ENCODE data around the gene DLK2. TPM values are rescaled to one million over a fixed set of nuclear protein-coding genes. Genes with fewer than 3 reads are reported as not detected.

DLK2 gene
- total and polyA plus RNA-seq, 12 donors, result 0.28 to 5.1 (median 1.8) TPM; not detected in 1

DNA sequence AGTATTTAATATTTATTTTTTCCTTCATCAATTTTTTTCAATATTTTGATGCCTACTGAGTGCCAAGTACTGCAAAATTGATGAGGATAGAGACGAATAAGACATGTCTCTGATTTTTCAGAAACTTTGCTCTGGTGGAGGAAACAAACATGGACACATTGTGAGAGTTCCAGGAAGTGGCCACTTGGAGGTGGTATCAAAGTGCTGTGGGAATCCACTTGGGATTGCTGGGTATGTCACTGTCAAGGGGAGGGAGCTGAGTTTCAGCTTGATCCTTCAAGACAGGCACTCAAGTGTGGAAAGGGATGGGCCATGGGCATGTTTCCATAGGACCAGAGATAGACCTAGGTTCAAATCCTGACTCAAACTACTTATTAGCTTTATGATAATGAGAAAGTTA lies 52.5 kb downstream of the DLK2 start:
- ATAC-seq, result no peak
- H3K27me3 ChIP-seq, result peaks cover 0 to 2% (median 0%) of the 10 kb centered on the region in 7 donors
- intact Hi-C loops (cut with DNase I), result no loop called here

DNA sequence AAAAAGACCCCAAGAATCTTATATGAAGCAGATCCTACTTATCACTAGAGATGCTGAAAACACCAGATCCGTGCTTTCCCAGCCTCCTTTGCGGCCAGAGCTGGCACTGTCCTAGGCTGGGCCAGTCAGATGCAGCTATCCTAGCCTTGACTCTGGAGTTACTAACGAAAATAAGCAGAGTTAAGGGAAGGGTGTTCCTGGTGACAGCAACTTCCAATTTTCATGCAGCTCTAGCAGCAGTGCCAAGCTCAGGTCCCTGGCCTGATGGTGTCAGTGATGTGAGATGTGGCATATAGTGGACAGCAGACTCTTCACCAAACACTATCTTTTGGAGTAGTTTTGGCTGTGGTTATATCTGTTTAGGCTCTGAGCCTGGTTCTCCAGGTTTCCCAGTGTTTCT lies 53.6 kb downstream of the DLK2 start:
- peak in 5 of 8 donors; percentile 17 to 70 (median 58) for ATAC-seq
- whole genome bisulfite sequencing, 2 donors, result 68 to 75% methylated on average over 3 of the region's 3 CpGs
- no peak overlapping the region for H3K27ac ChIP-seq

More for the DNA sequence above, 52.5 kb downstream of the DLK2 start:
- Histone ChIP-seq H3K27ac (no peak overlapping the region), H3K9me3 (peaks cover 0 to 7% (median 0%) of the 10 kb centered on the region in 11 donors), H3K4me1 (no peaks in the 10 kb centered on the region), H3K36me3 (no peaks in the 10 kb centered on the region), H3K4me3 (no peak overlapping the region)
- TF ChIP-seq, protein P1, sequence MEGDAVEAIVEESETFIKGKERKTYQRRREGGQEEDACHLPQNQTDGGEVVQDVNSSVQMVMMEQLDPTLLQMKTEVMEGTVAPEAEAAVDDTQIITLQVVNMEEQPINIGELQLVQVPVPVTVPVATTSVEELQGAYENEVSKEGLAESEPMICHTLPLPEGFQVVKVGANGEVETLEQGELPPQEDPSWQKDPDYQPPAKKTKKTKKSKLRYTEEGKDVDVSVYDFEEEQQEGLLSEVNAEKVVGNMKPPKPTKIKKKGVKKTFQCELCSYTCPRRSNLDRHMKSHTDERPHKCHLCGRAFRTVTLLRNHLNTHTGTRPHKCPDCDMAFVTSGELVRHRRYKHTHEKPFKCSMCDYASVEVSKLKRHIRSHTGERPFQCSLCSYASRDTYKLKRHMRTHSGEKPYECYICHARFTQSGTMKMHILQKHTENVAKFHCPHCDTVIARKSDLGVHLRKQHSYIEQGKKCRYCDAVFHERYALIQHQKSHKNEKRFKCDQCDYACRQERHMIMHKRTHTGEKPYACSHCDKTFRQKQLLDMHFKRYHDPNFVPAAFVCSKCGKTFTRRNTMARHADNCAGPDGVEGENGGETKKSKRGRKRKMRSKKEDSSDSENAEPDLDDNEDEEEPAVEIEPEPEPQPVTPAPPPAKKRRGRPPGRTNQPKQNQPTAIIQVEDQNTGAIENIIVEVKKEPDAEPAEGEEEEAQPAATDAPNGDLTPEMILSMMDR (IDR thresholded peaks at IDR 0.05), result no peak
- 70 to 86% methylated on average over 1 of the region's 1 CpG for WGBS, 2 donors
- DNase-seq, result no peak

More for the DNA sequence above, 53.6 kb downstream of the DLK2 start:
- intact Hi-C loops (cut with DNase I), result no loop called here
- DNase-seq, result no peak
- Histone ChIP-seq H3K27me3 (no peaks in the 10 kb centered on the region), H3K36me3 (no peaks in the 10 kb centered on the region), H3K4me3 (no peak overlapping the region), H3K4me1 (no peaks in the 10 kb centered on the region), H3K9me3 (peaks cover 0 to 7% (median 0%) of the 10 kb centered on the region in 11 donors)
- TF ChIP-seq, protein P1 (IDR thresholded peaks at IDR 0.05), result no peak

Small RNAs within 50 kb of the gene (microRNA-seq; reads per million reads assigned to microRNA genes)
- 0 to 0.60 reads per million in 2 donors for gene MIR6780B

Other genes starting within 250 kb of the DLK2 start
- 10 to 100 TPM; 16.0 to 29.6 (median 25.7) TPM for gene DNPH1, start 226.1 kb downstream of the DLK2 start, total RNA-seq
- gene DNPH1, start 226.1 kb downstream of the DLK2 start, polyA plus RNA-seq, result 10 to 100 TPM; 25.0 to 51.3 TPM
- gene TTBK1, start 212.1 kb downstream of the DLK2 start, total RNA-seq, result under 1 TPM; 0.22 to 0.69 (median 0.32) TPM
- under 1 TPM; 0.04 to 0.22 TPM for gene TTBK1, start 212.1 kb downstream of the DLK2 start, polyA plus RNA-seq
- under 1 TPM in 5 of 10 donors, not detected in 5; 0.15 to 0.37 (median 0.25) TPM for gene SLC22A7, start 157.3 kb downstream of the DLK2 start, total RNA-seq
- under 1 TPM in 1 of 2 donors, not detected in 1; 0.15 TPM for gene SLC22A7, start 157.3 kb downstream of the DLK2 start, polyA plus RNA-seq
- gene CRIP3, start 146.7 kb downstream of the DLK2 start, total RNA-seq, result 10 to 100 TPM in 7 of 10 donors, 1 to 10 TPM in 3; 2.7 to 84.5 (median 26.3) TPM
- 10 to 100 TPM in 1 of 2 donors, 1 to 10 TPM in 1; 3.0 to 72.3 TPM for gene CRIP3, start 146.7 kb downstream of the DLK2 start, polyA plus RNA-seq
- gene ZNF318, start 85.9 kb downstream of the DLK2 start, total RNA-seq, result 10 to 100 TPM in 9 of 10 donors, 1 to 10 TPM in 1; 9.3 to 20.4 (median 14.0) TPM
- 10 to 100 TPM in 1 of 2 donors, 1 to 10 TPM in 1; 3.4 to 13.8 TPM for gene ZNF318, start 85.9 kb downstream of the DLK2 start, polyA plus RNA-seq
- gene ABCC10, start 28.0 kb downstream of the DLK2 start, total RNA-seq, result 10 to 100 TPM in 7 of 10 donors, 1 to 10 TPM in 3; 7.8 to 16.8 (median 10.9) TPM
- 10 to 100 TPM in 1 of 2 donors, 1 to 10 TPM in 1; 7.1 to 44.3 TPM for gene ABCC10, start 28.0 kb downstream of the DLK2 start, polyA plus RNA-seq
- 10 to 100 TPM; 14.7 to 29.3 (median 19.6) TPM for gene TJAP1, start 22.0 kb upstream of the DLK2 start, total RNA-seq
- 10 to 100 TPM; 13.0 to 29.7 TPM for gene TJAP1, start 22.0 kb upstream of the DLK2 start, polyA plus RNA-seq
- gene LRRC73, start 54.8 kb upstream of the DLK2 start, total RNA-seq, result 1 to 10 TPM in 8 of 10 donors, under 1 TPM in 2; 0.53 to 3.8 (median 2.1) TPM
- 1 to 10 TPM in 1 of 2 donors, under 1 TPM in 1; 0.44 to 1.9 TPM for gene LRRC73, start 54.8 kb upstream of the DLK2 start, polyA plus RNA-seq
- gene YIPF3, start 61.4 kb upstream of the DLK2 start, total RNA-seq, result 10 to 100 TPM; 52.6 to 86.3 (median 69.0) TPM
- 100 to 1,000 TPM in 1 of 2 donors, 10 to 100 TPM in 1; 50.3 to 115 TPM for gene YIPF3, start 61.4 kb upstream of the DLK2 start, polyA plus RNA-seq
- gene POLR1C, start 61.5 kb upstream of the DLK2 start, total RNA-seq, result 10 to 100 TPM; 10.3 to 21.9 (median 15.3) TPM
- gene POLR1C, start 61.5 kb upstream of the DLK2 start, polyA plus RNA-seq, result 10 to 100 TPM; 13.9 to 35.5 TPM
- 10 to 100 TPM; 11.7 to 20.1 (median 17.0) TPM for gene XPO5, start 120.5 kb upstream of the DLK2 start, total RNA-seq
- 10 to 100 TPM in 1 of 2 donors, 1 to 10 TPM in 1; 6.9 to 10.8 TPM for gene XPO5, start 120.5 kb upstream of the DLK2 start, polyA plus RNA-seq
- 10 to 100 TPM in 4 of 10 donors, 1 to 10 TPM in 6; 5.5 to 11.2 (median 8.9) TPM for gene POLH, start 120.6 kb upstream of the DLK2 start, total RNA-seq
- 1 to 10 TPM; 2.1 to 2.7 TPM for gene POLH, start 120.6 kb upstream of the DLK2 start, polyA plus RNA-seq
- gene GTPBP2, start 173.7 kb upstream of the DLK2 start, total RNA-seq, result 10 to 100 TPM; 19.5 to 32.1 (median 25.1) TPM
- gene GTPBP2, start 173.7 kb upstream of the DLK2 start, polyA plus RNA-seq, result 10 to 100 TPM; 37.3 to 37.9 TPM
- gene MAD2L1BP, start 180.3 kb upstream of the DLK2 start, total RNA-seq, result 10 to 100 TPM; 20.7 to 34.8 (median 28.1) TPM
- 10 to 100 TPM; 13.5 to 29.2 TPM for gene MAD2L1BP, start 180.3 kb upstream of the DLK2 start, polyA plus RNA-seq
- gene RSPH9, start 189.5 kb upstream of the DLK2 start, total RNA-seq, result under 1 TPM in 5 of 10 donors, not detected in 5; 0.09 to 0.15 (median 0.12) TPM
- gene RSPH9, start 189.5 kb upstream of the DLK2 start, polyA plus RNA-seq, result under 1 TPM; 0.44 to 0.45 TPM
- gene MRPS18A, start 232.2 kb upstream of the DLK2 start, total RNA-seq, result 10 to 100 TPM; 36.0 to 52.9 (median 40.6) TPM
- gene MRPS18A, start 232.2 kb upstream of the DLK2 start, polyA plus RNA-seq, result 100 to 1,000 TPM in 1 of 2 donors, 10 to 100 TPM in 1; 30.4 to 103 TPM